HPDE6-E6E7 (cell line): ENCODE measurements around the gene KLK5.
A peak's percentile ranks its signal among the peaks of the same experiment; 100 is the strongest.

ENCODE experiments used
- DNase-seq: peaks from one replicate; pipeline ENCODE4 v3.0.0; 2011; ENCODE audit warnings: missing footprints; ENCODE audit errors: extremely low spot score

The KLK5 gene

DNA sequence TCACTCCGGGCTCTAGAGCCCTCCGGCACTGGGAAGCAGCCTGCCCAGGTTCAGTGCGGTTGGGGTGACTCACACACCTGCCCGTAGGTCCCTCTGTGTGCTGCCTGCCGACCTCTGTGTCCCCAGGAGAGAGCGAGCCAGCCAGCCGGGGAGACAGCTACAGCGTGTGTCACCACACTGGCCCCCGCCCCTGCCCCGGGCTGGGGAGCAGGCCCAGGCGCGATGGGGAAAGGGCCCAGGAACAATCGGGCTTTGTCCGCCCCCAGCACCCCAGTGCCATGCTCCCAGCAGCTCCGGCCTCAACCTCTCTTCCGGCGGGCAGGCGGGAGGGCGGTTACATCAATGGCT lies 16.5 kb upstream of the KLK5 start, which contains the start of gene KLK6:
Gene KLK6, minus strand, starts transcription at position 179 of the 348 bp plus-strand sequence. CDS start 1,487 bp downstream, outside the sequence.
- DNase-seq = peak; percentile 55

DNA sequence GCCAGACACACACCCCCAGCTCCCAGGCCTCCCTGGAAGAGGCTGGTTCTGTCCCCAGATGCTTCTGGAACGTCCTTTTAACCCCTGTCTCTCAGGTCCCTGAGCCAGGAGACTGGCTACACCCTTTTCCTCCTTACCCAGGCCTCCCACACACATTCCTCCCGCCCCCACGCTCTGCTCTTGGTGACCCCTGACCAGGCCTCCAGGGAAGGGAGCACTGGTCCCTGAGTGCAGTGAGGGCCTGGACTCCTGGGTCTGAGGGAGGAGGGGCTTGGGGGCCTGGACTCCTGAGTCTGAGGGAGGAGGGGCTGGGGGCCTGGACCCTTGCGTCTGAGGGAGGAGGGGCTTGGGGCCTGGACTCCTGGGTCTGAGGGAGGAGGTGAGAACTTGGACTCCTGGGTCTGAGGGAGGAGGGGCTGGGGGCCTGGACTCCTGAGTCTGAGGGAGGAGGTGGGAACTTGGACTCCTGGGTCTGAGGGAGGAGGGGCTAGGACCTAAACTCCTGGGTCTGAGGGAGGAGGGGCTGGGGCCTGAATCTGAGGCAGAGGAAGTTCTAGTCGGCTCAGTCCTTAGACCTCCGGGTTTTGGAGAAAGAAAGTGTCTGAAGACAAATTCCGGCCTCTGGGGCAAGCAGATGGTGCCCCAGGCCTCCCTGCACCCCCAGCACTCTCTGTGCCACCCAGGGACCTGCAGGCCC lies 16.0 kb upstream of the KLK5 start:
- DNase-seq = no peak

DNA sequence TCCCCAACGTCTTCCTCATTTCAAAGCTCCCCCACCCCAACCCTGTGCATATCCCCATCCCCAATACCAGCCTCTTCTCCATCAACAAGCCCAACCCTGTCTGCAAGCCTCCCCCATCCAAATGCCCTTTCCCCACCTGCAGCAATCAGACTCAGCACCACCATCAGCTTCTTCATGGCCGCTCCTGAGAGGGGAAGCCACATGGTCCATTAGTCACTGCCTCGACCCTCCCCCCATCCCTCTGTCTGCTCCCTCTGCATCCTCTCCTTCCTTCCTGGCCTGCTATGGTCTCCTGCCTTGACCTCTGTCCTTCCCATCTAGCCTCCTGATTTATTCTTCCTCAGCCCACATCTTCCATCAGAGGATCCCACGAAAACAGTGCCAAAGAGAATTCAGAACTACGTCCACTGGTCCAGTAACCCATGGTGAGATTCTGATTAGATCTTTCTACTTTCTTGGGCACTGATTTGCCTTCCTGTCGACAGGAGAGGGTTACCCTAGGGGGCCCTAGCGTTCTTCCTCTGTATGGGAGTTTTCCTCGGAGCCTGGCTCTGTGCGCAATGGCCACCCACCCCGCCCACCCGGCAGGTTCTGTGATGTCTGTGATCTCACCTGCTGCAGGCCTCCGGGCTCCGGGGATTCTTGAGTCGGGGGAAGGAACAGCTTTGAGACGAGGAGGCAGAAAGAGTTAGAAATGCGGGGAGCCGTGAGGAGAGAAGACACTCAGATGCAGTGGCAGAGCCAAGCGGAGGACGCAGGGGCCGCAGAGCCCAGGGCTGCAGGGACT lies 15.3 kb upstream of the KLK5 start:
- DNase-seq = no peak

DNA sequence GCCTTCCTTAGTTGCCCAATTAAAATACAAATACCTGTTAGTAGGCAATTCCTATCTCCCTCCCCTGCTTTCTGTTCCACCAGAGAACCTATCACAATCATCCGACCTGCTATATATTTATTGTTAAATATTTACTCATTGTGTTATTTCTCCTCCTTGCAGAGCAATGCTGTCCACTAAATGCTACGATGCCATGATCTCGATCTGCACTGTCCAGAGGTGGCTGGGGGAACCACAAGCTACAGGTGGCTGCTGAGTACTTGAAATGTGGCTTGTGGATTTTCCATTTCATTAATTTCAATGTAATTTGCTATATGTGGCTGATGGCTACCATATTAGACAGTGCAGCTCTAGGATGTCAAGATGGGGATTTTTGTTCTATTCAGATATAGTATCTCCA lies 11.4 kb upstream of the KLK5 start:
- DNase-seq = no peak

DNA sequence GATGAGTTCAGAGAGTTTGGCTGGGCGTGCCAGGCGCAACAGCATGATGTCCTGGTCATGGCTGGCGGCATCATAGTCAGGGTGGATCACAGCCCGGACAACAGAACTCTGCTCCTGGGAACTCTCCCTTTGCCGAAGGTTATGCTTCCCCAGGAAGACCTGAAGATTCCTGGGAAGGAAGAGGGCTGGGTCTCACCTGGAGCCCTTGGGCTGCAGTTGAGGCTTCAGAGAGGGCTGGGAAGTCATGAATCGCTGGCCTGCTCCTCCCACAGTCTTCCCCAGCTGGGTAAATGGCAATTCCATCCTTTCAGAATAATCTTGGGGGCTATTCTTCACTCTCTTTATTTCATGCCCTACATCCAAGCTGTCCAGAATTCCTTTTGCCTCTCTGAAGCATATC lies 10.5 kb upstream of the KLK5 start:
- DNase-seq = no peak

DNA sequence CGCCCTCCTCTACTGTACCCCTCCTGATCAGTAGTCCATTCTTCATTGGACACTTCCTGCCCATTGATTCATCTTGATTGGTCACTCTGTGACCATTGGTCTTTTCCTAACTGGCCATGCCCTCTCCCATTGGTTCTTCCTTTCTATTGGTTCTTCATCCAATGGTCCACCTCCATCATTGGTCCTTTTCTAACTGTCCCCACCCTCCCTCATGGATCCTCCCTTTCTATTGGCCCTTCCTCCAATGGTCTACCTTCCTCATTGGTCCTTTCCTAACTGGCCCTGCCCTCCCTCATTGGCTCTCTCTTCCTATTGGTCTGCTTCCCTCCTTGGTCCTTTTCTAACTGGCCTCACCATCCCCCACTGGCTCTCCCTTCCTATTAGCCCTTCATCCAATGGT lies 9.4 kb upstream of the KLK5 start:
- DNase-seq = no peak

DNA sequence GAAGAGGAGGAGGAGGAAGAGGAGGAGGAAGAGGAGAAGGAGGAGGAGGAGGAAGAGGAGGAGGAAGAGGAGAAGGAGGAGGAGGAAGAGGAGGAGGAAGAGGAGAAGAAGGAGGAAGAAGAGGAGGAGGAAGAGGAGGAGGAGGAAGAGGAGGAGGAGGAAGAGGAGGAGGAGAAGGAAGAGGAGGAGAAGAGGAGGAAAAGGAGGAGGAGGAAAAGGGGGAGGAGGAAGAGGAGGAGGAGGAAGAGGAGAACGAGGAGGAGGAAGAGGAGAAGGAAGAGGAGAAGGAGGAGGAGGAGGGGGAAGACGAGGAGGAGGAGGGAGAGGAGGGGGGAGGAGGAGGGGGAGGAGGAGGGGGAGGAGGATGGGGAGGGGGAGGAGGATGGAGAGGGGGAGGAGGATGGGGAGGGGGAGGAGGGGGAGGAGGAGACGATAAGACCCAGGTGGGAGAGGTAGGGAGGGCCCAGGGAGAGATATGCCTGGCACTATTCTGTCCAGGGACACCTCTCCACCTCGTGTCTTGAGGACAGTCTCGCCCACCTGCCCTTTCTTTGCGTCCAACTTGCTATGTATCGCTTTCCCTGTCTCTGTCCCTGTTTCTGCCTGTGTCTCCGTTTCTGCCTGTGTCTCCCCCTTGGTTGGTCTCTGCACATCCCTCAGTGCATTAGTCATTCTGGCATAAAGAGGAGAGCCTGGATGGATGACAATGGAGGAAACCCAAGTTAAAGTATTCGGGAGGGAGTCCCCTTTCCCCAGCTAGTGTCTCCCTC lies 7.1 kb upstream of the KLK5 start:
- DNase-seq = no peak

DNA sequence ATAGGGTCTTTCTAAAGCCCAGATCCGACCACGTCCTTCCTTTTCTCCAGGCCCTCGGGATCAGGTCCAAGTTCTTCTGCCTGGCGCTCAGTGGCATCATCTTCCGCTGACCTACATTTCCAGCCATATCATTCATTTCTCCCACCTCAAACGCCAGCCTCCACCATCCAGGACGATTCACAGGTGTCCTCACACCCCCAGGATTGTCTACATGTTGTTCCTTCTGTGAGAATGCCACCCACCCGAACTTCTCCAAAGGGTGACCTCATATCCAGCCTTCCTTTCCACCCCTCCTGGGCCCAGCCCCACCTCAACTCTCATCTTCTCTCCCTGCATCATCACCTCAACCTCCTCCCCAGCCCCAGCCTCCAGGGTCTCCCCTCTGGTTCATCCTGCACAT lies 4.7 kb upstream of the KLK5 start:
- DNase-seq = no peak

DNA sequence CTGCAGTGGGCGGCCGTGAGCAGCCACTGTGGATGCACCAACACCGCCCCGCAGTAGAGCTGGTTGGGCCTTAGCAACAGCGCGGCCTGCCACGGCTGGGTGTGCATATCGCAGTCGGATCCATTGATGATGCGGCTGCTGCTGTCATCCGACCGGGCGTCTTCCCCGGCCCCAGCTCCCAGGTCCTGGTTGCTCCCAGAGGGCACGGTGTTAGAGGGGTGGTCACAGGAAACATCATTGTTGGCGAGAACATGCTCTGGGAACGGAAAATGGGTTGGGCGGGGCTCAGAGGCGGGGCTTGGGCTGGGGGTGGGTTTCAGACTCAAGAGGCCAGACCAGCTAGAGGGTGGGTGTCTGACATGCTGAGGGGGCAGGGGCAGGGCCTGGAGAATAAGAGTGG lies 3.0 kb downstream of the KLK5 start:
- DNase-seq = no peak

DNA sequence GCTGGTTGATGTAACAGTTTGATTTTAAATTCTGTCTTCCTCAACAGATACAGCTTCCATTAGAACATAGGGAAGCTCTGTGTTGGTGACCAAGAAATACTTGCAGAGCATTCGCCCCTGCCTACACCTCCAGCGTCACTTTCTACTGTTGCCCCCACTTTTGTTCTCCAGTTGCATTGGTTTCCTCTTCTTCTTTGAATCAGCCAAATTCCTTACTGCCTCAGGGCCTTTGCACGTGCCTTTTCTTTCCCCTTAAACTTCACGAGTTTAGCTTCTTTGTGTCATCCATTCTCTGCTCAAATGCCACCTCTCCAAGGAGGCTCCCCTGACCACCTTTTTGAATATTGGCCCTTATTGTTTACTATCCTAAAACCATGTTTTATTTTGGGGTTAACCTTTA lies 5.7 kb downstream of the KLK5 start:
- DNase-seq = no peak

DNA sequence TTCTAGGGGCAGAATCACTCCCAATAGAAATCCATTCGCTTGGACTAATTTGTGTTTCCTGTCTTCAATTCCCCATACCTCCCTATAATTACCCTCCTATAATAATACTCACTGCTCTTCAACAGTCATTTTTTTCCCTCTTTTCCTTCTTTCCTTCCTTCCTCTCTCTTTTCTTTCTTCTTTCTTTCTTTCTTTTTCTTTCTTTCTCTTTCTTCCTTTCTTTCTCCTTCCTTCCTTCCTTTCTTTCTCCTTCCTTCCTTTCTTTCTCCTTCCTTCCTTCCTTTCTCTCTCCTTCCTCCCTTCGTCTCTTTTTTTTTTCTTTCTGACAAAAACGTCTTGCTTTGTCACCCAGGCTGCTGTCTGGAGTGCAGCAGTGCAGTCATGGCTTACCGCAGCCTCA lies 8.0 kb downstream of the KLK5 start:
- no peak for DNase-seq

DNA sequence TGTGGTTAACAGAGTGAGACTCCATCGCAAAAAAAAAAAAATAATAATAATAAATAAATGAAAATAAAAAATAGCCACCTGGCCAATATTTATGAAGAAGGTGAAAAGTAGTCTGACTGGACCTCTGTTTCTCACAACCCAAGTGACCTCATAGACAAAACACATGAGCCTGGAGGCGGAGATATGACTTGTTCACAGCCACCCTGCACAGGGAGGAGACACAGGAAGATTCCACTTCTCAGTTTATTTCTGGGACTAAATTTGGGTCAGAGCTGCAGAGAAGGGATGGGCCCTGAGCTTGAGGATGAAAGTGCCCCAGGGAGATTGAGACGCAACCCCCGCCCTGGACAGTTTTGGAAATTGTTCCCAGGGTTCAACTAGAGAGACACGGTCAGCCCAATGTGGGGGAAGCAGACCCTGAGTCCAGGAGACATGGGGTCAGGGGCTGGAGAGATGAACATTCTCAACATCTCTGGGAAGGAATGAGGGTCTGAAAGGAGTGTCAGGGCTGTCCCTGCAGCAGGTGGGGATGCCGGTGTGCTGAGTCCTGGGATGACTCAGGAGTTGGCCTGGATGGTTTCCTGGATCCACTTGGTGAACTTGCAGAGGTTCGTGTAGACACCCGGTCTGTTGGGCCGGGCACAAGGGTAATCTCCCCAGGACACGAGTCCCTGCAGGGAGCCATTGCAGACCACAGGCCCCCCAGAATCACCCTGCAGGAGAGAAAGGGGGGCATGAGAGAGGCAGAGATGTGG lies 9.6 kb downstream of the KLK5 start:
- DNase-seq = no peak

DNA sequence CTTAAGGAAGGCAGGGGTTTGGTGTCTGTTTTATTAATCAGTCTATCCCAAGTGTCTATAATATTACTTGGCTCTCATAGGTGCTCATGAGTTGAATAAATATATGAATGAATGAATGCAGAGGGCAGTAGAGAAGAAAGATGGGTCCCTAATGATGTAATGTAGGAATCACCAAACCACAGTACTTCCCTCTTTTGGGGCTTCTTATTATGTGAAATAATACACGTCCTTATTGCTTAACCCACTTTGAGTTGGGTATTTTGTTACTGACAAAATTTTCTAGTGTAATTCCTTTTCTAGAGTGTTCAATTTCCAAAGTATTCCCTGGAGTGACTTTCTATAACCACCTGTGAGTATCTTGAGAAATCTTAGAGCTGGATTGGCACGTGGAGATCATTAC lies 13.2 kb downstream of the KLK5 start:
- no peak for DNase-seq

DNA sequence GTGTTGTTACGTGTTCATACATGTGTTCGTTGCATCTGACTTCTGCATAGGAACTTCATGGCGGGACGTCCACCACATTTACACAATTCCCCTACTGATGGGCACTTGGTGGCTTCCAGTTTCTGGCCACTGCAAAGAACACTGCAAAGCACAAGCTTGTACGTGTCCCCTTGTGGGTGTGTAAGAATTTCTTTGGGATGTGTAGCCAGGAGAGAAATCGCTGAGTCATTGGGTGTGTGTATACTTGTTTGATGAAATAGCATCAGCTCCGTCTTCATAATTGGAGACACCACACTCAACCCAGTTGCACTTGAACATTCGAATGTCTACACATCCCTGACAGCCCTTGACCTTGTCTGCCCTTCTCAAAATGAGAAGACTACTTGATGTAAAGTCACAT lies 19.2 kb downstream of the KLK5 start:
- DNase-seq = no peak

DNA sequence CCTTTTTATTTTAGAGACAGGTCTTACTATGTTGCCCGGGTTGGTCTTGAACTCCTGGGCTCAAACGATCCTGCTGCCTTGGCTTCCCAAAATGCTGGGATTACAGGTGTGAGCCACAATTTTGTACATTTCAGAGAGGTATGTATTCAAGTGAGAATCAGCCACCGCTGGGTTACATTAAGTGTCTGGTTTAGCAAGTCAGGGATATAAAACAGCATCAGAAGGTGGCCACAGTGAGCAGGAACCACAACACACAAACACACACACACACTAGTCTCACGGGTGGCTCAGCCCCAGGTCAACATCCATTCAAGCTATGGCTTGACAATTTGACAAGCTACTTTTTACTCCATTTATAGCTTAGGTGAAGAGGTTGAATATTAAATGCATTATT lies 20.2 kb downstream of the KLK5 start:
- no peak for DNase-seq

DNA sequence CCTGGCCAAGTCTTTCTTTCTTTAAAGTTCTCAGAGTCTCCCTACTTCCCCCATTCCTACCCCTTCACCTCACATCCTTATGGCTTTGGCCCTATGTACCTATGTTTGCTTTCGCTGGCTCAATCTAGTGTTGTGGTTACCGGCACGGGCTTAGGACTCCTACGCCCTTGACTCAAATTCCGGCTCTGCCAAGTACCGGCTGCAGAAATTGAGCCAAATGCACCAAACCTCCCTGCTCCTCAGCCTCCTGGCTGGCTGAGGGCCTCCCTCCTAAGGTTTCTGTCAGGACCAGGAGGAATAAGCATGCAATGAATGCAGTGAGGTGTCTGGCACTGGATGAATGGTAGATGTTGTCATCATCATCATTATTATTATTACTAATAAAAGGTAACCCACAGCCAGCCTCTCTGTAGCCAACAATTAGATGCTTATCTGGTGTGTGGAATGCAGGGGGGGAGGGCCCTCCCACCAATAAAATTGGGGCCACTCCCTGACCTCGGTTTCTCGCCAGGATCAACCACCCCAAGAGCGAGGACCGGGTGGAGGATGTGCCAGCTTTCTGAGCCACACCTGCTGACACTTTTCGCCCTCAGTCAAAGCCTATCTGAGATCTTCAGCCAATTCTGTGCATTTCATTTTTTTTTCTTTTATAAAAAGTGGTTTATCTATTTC lies 20.7 kb downstream of the KLK5 start:
- peak; percentile 69 for DNase-seq

DNA sequence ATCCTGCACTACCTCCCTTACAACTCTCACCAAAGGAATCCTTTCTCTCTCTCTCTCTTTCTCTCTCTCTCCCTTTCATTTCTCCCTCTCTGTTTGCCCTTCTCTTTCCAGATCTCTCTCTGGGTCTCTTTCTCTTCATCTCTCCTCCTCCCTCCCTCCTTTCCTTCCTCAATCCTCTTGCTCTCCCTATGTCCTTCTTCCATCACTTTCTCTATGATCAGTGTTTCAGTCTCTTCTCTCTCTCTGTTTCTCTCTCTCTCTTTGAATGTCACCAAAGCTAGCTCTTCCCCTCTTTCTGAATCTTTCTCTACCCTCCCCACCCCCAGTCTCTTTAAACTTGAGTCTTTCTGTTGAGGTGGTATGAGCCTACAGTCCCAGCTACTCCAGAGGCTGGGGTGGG lies 21.8 kb downstream of the KLK5 start:
- DNase-seq = no peak

DNA sequence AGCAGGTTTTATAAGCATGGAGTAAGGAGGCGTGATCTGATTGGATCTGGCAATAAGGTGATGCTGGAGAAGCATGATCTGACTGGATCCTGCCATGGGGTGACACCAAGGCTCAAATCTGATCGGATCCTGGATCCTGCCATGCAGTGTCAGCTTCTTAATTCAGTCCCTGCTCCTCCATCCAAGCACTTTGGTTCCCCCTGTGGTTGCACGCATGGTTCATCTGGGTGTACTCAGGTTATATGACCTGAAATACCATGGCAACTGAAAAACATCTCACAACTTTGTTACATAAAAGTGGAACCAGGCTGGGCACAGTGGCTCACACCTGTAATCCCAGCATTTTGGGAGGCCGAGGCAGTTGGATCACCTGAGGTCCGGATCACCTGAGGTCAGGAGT lies 24.0 kb downstream of the KLK5 start:
- DNase-seq = no peak

DNA sequence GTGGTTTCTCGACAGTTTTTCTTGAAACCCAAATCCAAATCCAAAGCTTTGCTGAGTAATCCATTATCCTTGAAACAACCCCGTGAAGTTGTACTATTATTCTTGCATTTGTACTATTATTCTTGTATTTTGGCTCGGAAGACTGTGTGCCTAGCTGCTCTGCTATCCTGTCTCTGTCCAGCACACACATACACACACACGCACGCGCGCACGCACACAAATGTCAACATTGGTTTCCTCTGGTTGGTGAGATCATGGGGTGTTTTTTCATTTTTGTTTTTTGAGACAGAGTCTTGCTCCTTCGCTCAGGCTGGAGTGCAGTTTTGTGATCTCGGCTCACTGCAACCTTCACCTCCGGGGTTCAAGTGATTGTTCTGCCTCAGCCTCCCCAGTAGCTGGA lies 26.7 kb downstream of the KLK5 start:
- no peak for DNase-seq

DNA sequence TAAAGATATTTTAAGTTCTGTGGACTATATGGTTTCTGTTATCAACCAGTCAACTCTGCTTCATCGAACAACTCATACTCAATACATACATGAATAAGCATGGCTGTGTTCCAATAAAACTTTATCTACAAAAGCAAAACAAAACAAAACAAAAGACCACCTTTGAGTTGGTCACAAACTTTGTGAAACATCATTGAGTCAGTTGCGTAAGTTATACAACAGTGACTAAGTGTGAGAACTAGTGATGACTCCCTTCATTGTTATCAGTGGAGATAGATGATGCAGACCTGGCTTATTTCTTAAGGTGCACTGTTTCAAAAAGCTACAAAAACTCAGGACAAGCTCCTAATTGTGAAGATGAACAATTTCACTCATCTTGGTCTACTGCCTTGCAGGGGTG lies 27.1 kb downstream of the KLK5 start:
- no peak for DNase-seq

DNA sequence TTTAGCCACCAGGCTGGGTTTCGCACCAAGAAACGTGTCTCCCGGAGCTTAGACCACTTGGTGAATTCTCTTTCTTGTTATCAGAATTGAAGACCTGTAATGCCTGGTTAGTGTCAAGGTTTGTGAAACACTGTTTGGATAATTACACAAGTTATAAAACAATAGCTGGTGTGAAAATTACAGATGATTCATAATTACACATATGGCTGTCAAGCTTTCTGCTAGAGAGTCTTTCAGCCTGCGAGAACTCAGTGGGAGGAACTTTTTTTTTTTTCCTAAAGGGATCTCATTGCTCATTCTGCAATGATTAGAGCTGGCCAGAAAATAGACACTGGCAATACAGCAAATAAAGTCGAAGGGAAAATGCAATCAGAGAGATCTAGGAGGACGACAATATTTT lies 28.3 kb downstream of the KLK5 start:
- DNase-seq = no peak
